H9 (cell line): ENCODE results near the gene ARSI. TPM values are rescaled to one million over a fixed set of nuclear protein-coding genes. Genes with fewer than 3 reads are reported as not detected.

Source experiments
- DNase-seq: peaks from one replicate; pipeline ENCODE4 v3.0.0-alpha.2; 2017
- H2AFZ ChIP-seq: one replicate; pipeline ENCODE4 v1.6.1; 2013; ENCODE audit warnings: mild to moderate bottlenecking, low read length, control low read depth, moderate library complexity
- H2AK5ac ChIP-seq: 2 replicates; pipeline ENCODE4 v1.6.1; 2013; ENCODE audit warnings: low read length, control low read depth, mixed read lengths; ENCODE audit not compliant: insufficient read length
- H2BK120ac ChIP-seq: one replicate; pipeline ENCODE4 v1.6.1; 2013; ENCODE audit warnings: low read depth, mild to moderate bottlenecking, low read length, control low read depth, inconsistent platforms; ENCODE audit not compliant: poor library complexity, severe bottlenecking
- H2BK12ac ChIP-seq: 2 replicates; pipeline ENCODE4 v1.6.1; 2013; ENCODE audit warnings: low read length, control low read depth, mixed read lengths, low read depth; ENCODE audit not compliant: insufficient read length
- H2BK15ac ChIP-seq: 2 replicates; pipeline ENCODE4 v1.6.1; 2013; ENCODE audit warnings: low read depth, low read length, control low read depth
- H2BK20ac ChIP-seq: one replicate; pipeline ENCODE4 v1.6.1; 2013; ENCODE audit warnings: low read depth, mild to moderate bottlenecking, low read length, control low read depth, inconsistent platforms; ENCODE audit not compliant: poor library complexity, severe bottlenecking
- H2BK5ac ChIP-seq: 2 replicates; pipeline ENCODE4 v1.6.1; 2013; ENCODE audit warnings: low read length, control low read depth, mixed read lengths; ENCODE audit not compliant: insufficient read length
- H3K14ac ChIP-seq: 2 replicates; pipeline ENCODE4 v1.6.1; 2013; ENCODE audit warnings: low read length, control low read depth; ENCODE audit not compliant: insufficient read depth
- H3K18ac ChIP-seq: 2 replicates; pipeline ENCODE4 v1.6.1; 2013; ENCODE audit warnings: low read depth, mild to moderate bottlenecking, mixed read lengths, low read length, control low read depth; ENCODE audit not compliant: insufficient read length
- H3K23ac ChIP-seq: 2 replicates; pipeline ENCODE4 v1.6.1; 2013; ENCODE audit warnings: low read length, control low read depth, mixed read lengths, low read depth; ENCODE audit not compliant: insufficient read length
- H3K23me2 ChIP-seq: 2 replicates; pipeline ENCODE4 v1.6.1; 2013; ENCODE audit warnings: low read depth, mild to moderate bottlenecking, mixed read lengths, low read length, control low read depth; ENCODE audit not compliant: insufficient read length, poor library complexity, severe bottlenecking
- H3K27ac ChIP-seq: 2 replicates; pipeline ENCODE4 v1.5.1; 2013; ENCODE audit warnings: low read length, control low read depth, mixed read lengths, low read depth; ENCODE audit not compliant: insufficient read length
- H3K27me3 ChIP-seq: 2 replicates; pipeline ENCODE4 v1.6.1; 2013; ENCODE audit warnings: low read length, control low read depth, inconsistent platforms; ENCODE audit not compliant: insufficient read depth
- H3K4ac ChIP-seq: 2 replicates; pipeline ENCODE4 v1.6.1; 2013; ENCODE audit warnings: low read depth, mild to moderate bottlenecking, control low read depth, inconsistent platforms, low read length, moderate library complexity
- H3K4me1 ChIP-seq: 2 replicates; pipeline ENCODE4 v1.6.1; 2013; ENCODE audit warnings: low read length, control low read depth, inconsistent platforms; ENCODE audit not compliant: insufficient read depth
- H3K4me2 ChIP-seq: 2 replicates; pipeline ENCODE4 v1.6.1; 2013; ENCODE audit warnings: low read length, control low read depth, mixed read lengths; ENCODE audit not compliant: insufficient read length, insufficient read depth
- H3K56ac ChIP-seq: 2 replicates; pipeline ENCODE4 v1.6.1; 2013; ENCODE audit warnings: low read depth, mild to moderate bottlenecking, mixed read lengths, low read length, control low read depth; ENCODE audit not compliant: insufficient read length
- H3K79me1 ChIP-seq: 2 replicates; pipeline ENCODE4 v1.6.1; 2013; ENCODE audit warnings: low read depth, mild to moderate bottlenecking, moderate library complexity, low read length, control low read depth, inconsistent platforms; ENCODE audit not compliant: insufficient read depth, poor library complexity, severe bottlenecking
- H3K79me2 ChIP-seq: 2 replicates; pipeline ENCODE4 v1.6.1; 2013; ENCODE audit warnings: low read length, control low read depth, inconsistent platforms; ENCODE audit not compliant: insufficient read depth
- H3K9ac ChIP-seq: 2 replicates; pipeline ENCODE4 v1.6.1; 2013; ENCODE audit warnings: low read length, control low read depth, mixed read lengths; ENCODE audit not compliant: insufficient read length; ENCODE audit errors: extremely low read depth
- H3K9me3 ChIP-seq: one replicate; pipeline ENCODE4 v1.6.1; 2013; ENCODE audit warnings: low read depth, low read length, inconsistent platforms; ENCODE audit not compliant: control insufficient read depth
- H3T11ph ChIP-seq: one replicate; pipeline ENCODE4 v1.6.1; 2013; ENCODE audit warnings: mild to moderate bottlenecking, low read length, control low read depth, inconsistent platforms
- H4K20me1 ChIP-seq: one replicate; pipeline ENCODE4 v1.6.1; 2013; ENCODE audit not compliant: control insufficient read depth, insufficient read length, insufficient read depth
- H4K5ac ChIP-seq: 2 replicates; pipeline ENCODE4 v1.6.1; 2013; ENCODE audit warnings: low read depth, mild to moderate bottlenecking, mixed read lengths, low read length, control low read depth; ENCODE audit not compliant: insufficient read length
- H4K8ac ChIP-seq: replicated peaks from 2 replicates; pipeline ENCODE4 v1.6.1; 2013; ENCODE audit warnings: low read length, control low read depth, mixed read lengths, low read depth; ENCODE audit not compliant: insufficient read length
- H4K91ac ChIP-seq: 2 replicates; pipeline ENCODE4 v1.6.1; 2013; ENCODE audit warnings: low read depth, mild to moderate bottlenecking, moderate library complexity, mixed read lengths, low read length, control low read depth; ENCODE audit not compliant: insufficient read length
- H3K27ac Mint-ChIP-seq, 3 experiments: 2 replicates in 2 of 3; 3 replicates in 1 of 3; pipeline ENCODE4 v1.8.0; 2020 to 2021; ENCODE audit warnings: mixed read lengths in 3 of 3, mild to moderate bottlenecking in 1 of 3, moderate library complexity in 1 of 3
- H3K27me3 Mint-ChIP-seq: 2 replicates; pipeline ENCODE4 v1.8.0; 2021; ENCODE audit warnings: low read depth, mild to moderate bottlenecking, moderate library complexity, mixed read lengths
- H3K36me3 Mint-ChIP-seq, 3 experiments: 2 replicates in 2 of 3; 3 replicates in 1 of 3; pipeline ENCODE4 v1.8.0; 2020 to 2021; ENCODE audit warnings: low read depth in 3 of 3, mixed read lengths in 3 of 3; ENCODE audit not compliant: insufficient read depth in 1 of 3
- H3K4me1 Mint-ChIP-seq, 2 experiments: 2 replicates each; pipeline ENCODE4 v1.8.0; 2020; ENCODE audit warnings: mixed read lengths in 2 of 2
- H3K4me3 Mint-ChIP-seq, 2 experiments: 2 replicates in 1 of 2; 3 replicates in 1 of 2; pipeline ENCODE4 v1.8.0; 2020 to 2021; ENCODE audit warnings: mild to moderate bottlenecking in 2 of 2, mixed read lengths in 2 of 2, moderate library complexity in 1 of 2
- H3K9me3 Mint-ChIP-seq, 2 experiments: 2 replicates in 1 of 2; 3 replicates in 1 of 2; pipeline ENCODE4 v1.8.0; 2020; ENCODE audit warnings: mild to moderate bottlenecking in 2 of 2, mixed read lengths in 2 of 2, moderate library complexity in 1 of 2
- CTCF ChIP-seq: fragments of 200-600 bp; sonication (generic); conservative IDR thresholded peaks from 3 replicates; pipeline ENCODE4 v1.8.0; 2021; ENCODE audit warnings: antibody characterized with exemption, mild to moderate bottlenecking
- WGBS: extraction: QIAGEN DNeasy Blood & Tissue Kit; methylation state at CpG from one replicate; pipeline ENCODE4 v1.1.7; 2013; ENCODE audit warnings: missing lambda C conversion rate, low lambda C conversion rate, mixed read lengths; ENCODE audit not compliant: insufficient read length; ENCODE audit errors: extremely low coverage; 5-methylcytosine and 5-hydroxymethylcytosine counted together
- total RNA-seq: library from RNA; stranded (reverse); gene quantifications from 2 replicates; pipeline ENCODE4 v1.2.1, GENCODE V29; 2021

ARSI gene
- total RNA-seq, 1 experiment from 2014 or later, result 1.7 TPM

- H2AK5ac ChIP-seq, result no peak overlapping the region
- no peak overlapping the region for H2AFZ ChIP-seq
- Mint-ChIP-seq H3K4me1 (peaks cover 46 to 59% of the 10 kb centered on the region in 2 experiments), H3K36me3 (no peaks in the 10 kb centered on the region), H3K27ac (no peak overlapping the region), H3K9me3 (no peaks in the 10 kb centered on the region), H3K27me3 (peaks cover 21% of the 10 kb centered on the region), H3K4me3 (peak overlapping the region; percentile 46 to 73)
- no peak overlapping the region for H2BK12ac ChIP-seq
- no peaks in the 10 kb centered on the region for H3K9me3 ChIP-seq
- no peak for DNase-seq
- no peak overlapping the region for H3K4ac ChIP-seq
- H3K23ac ChIP-seq, result no peak overlapping the region
- H4K8ac ChIP-seq, result no peak overlapping the region
- H3K14ac ChIP-seq, result no peak overlapping the region
- peaks cover 5% of the 10 kb centered on the region; the same call in 1 of the 2 replicates for H3K4me1 ChIP-seq
- no peaks in the 10 kb centered on the region for H3K79me2 ChIP-seq
- H4K91ac ChIP-seq, result no peak overlapping the region
- H4K5ac ChIP-seq, result no peak overlapping the region
- WGBS, result no CpG with 5 or more reads among the region's 22 CpGs
- no peak overlapping the region for H3K27ac ChIP-seq
- H2BK15ac ChIP-seq, result no peak overlapping the region
- H3K27me3 ChIP-seq, result no peaks in the 10 kb centered on the region; the same call in 1 of the 2 replicates
- H3K23me2 ChIP-seq, result peaks cover 12% of the 10 kb centered on the region
- no peak overlapping the region for H3K18ac ChIP-seq
- H3T11ph ChIP-seq, result no peak overlapping the region
- H2BK20ac ChIP-seq, result no peak overlapping the region
- H3K56ac ChIP-seq, result no peak overlapping the region
- H3K79me1 ChIP-seq, result no peaks in the 10 kb centered on the region
- no peak overlapping the region for H3K9ac ChIP-seq
- TF ChIP-seq CTCF, result no peak
- no peak overlapping the region for H2BK120ac ChIP-seq
- H3K4me2 ChIP-seq, result peak overlapping the region; percentile 72
- no peaks in the 10 kb centered on the region for H4K20me1 ChIP-seq
- no peak overlapping the region for H2BK5ac ChIP-seq
These were observed 804 bp downstream of the ARSI start for GRCh38 chr5:150301901-150302300.
